DOHH2 (cell line): ENCODE results near the gene SNX30.

Experiments
- H3F3A ChIP-seq: fragments of 200-600 bp; sonication (generic), shearing (Covaris generic); 2 replicates; pipeline ENCODE4 v1.6.0; 2016; ENCODE audit warnings: antibody characterized with exemption, mild to moderate bottlenecking; ENCODE audit not compliant: control insufficient read depth, insufficient read depth
- H3K27ac ChIP-seq: fragments of 200-600 bp; sonication (generic); 2 replicates; pipeline ENCODE4 v1.5.1; 2014; ENCODE audit warnings: low read depth, mild to moderate bottlenecking, low read length, moderate library complexity
- H3K27me3 ChIP-seq: fragments of 200-600 bp; sonication (generic); 2 replicates; pipeline ENCODE4 v1.6.1; 2014; ENCODE audit warnings: mild to moderate bottlenecking, low read length, mixed read lengths; ENCODE audit not compliant: control insufficient read depth
- H3K36me3 ChIP-seq: fragments of 200-600 bp; sonication (generic); 2 replicates; pipeline ENCODE4 v1.6.1; 2014; ENCODE audit warnings: mild to moderate bottlenecking, low read length, moderate library complexity, mixed read lengths; ENCODE audit not compliant: control insufficient read depth
- H3K4me1 ChIP-seq: fragments of 200-600 bp; sonication (generic); 2 replicates; pipeline ENCODE4 v1.6.1; 2014; ENCODE audit warnings: mild to moderate bottlenecking, low read length, mixed read lengths; ENCODE audit not compliant: control insufficient read depth
- H3K4me2 ChIP-seq: fragments of 200-600 bp; sonication (generic); 2 replicates; pipeline ENCODE4 v1.6.0; 2014; ENCODE audit warnings: mild to moderate bottlenecking, low read length, moderate library complexity
- H3K4me3 ChIP-seq: fragments of 200-600 bp; sonication (generic); 2 replicates; pipeline ENCODE4 v1.5.1; 2014; ENCODE audit warnings: mild to moderate bottlenecking, low read length, mixed read lengths
- H3K79me2 ChIP-seq: fragments of 200-600 bp; sonication (generic); 2 replicates; pipeline ENCODE4 v1.6.1; 2014; ENCODE audit warnings: mild to moderate bottlenecking, low read length, mixed read lengths; ENCODE audit not compliant: control insufficient read depth
- H3K9me2 ChIP-seq: fragments of 200-600 bp; sonication (generic); replicated peaks from 2 replicates; pipeline ENCODE4 v1.6.1; 2014; ENCODE audit warnings: mild to moderate bottlenecking, low read length, mixed read lengths; ENCODE audit not compliant: control insufficient read depth
- H3K9me3 ChIP-seq: fragments of 200-600 bp; sonication (generic); 2 replicates; pipeline ENCODE4 v1.6.1; 2014; ENCODE audit warnings: antibody characterized with exemption, low read length, mixed read lengths; ENCODE audit not compliant: control insufficient read depth, insufficient read depth
- H4K20me1 ChIP-seq: fragments of 200-600 bp; sonication (generic); 2 replicates; pipeline ENCODE4 v1.6.0; 2014; ENCODE audit warnings: low read depth, mild to moderate bottlenecking, antibody characterized with exemption, low read length, moderate library complexity; ENCODE audit not compliant: control insufficient read depth, insufficient read depth
- CTCF ChIP-seq: fragments of 200-600 bp; sonication (generic); IDR thresholded peaks from one replicate; pipeline ENCODE4 v1.5.1; 2014; ENCODE audit warnings: antibody characterized with exemption, mild to moderate bottlenecking, low read depth, low read length; ENCODE audit not compliant: poor library complexity, severe bottlenecking
- EZH2phosphoT487 ChIP-seq: fragments of 200-600 bp; sonication (generic); IDR thresholded peaks from 2 replicates; pipeline ENCODE4 v1.6.1; 2017; ENCODE audit warnings: borderline replicate concordance, mild to moderate bottlenecking, antibody characterized with exemption, low read length, moderate library complexity, mixed read lengths

The SNX30 gene

GRCh38 chr9:112849363-112849922, 98.9 kb downstream of the SNX30 start:
- Histone ChIP-seq H3K4me3 (no peak overlapping the region), H3K36me3 (peaks cover 6% of the 10 kb centered on the region; the same call in 1 of the 2 replicates), H3F3A (no peaks in the 10 kb centered on the region), H3K79me2 (peaks cover 2% of the 10 kb centered on the region; the same call in 1 of the 2 replicates), H4K20me1 (no peaks in the 10 kb centered on the region; the same call in 1 of the 2 replicates), H3K9me3 (no peaks in the 10 kb centered on the region), H3K4me1 (peaks cover 12% of the 10 kb centered on the region), H3K27ac (no peak overlapping the region), H3K27me3 (no peaks in the 10 kb centered on the region), H3K4me2 (no peak overlapping the region), H3K9me2 (no peaks in the 10 kb centered on the region)
- no peak for TF ChIP-seq EZH2phosphoT487
- no peak for TF ChIP-seq CTCF

GRCh38 chr9:112850840-112851239, 100.3 kb downstream of the SNX30 start:
- Histone ChIP-seq H3K4me2 (no peak overlapping the region), H3K4me3 (no peak overlapping the region), H3K27ac (no peak overlapping the region), H3K27me3 (no peaks in the 10 kb centered on the region), H3K9me3 (no peaks in the 10 kb centered on the region), H4K20me1 (no peaks in the 10 kb centered on the region), H3F3A (no peaks in the 10 kb centered on the region), H3K9me2 (no peaks in the 10 kb centered on the region), H3K36me3 (peaks cover 6% of the 10 kb centered on the region; the same call in 1 of the 2 replicates), H3K79me2 (peaks cover 2% of the 10 kb centered on the region; the same call in 1 of the 2 replicates), H3K4me1 (no peaks in the 10 kb centered on the region)
- no peak for TF ChIP-seq CTCF
- TF ChIP-seq EZH2phosphoT487: no peak

GRCh38 chr9:112852741-112853504, 102.4 kb downstream of the SNX30 start:
- peaks cover 5% of the 10 kb centered on the region for H3K4me1 ChIP-seq
- no peaks in the 10 kb centered on the region for H3K9me2 ChIP-seq
- H4K20me1 ChIP-seq: no peaks in the 10 kb centered on the region
- no peak overlapping the region for H3K4me3 ChIP-seq
- no peaks in the 10 kb centered on the region for H3K9me3 ChIP-seq
- H3K79me2 ChIP-seq: no peaks in the 10 kb centered on the region
- TF ChIP-seq EZH2phosphoT487: no peak
- no peak for TF ChIP-seq CTCF
- H3K36me3 ChIP-seq: peaks cover 6% of the 10 kb centered on the region; the same call in 1 of the 2 replicates
- no peaks in the 10 kb centered on the region for H3F3A ChIP-seq
- no peak overlapping the region for H3K27ac ChIP-seq
- H3K4me2 ChIP-seq: no peak overlapping the region
- H3K27me3 ChIP-seq: no peaks in the 10 kb centered on the region
